Cardiac muscle cell (in vitro differentiated cells and primary cell): ENCODE data around the gene TMEM171. TPM values are rescaled to one million over a fixed set of nuclear protein-coding genes. Genes with fewer than 3 reads are reported as not detected.

ENCODE experiments used
- DNase-seq, 2 donors: peaks; one replicate each; pipeline versions ENCODE4 v3.0.0 to v3.0.0-alpha.2; 2010 to 2017; ENCODE audit warnings: low read depth in 1 of 2, low spot score in 1 of 2
- H3K27ac ChIP-seq: fragments of 200-600 bp; sonication (generic); 2 replicates; pipeline ENCODE4 v1.5.1; 2016
- H3K27me3 ChIP-seq: fragments of 200-600 bp; sonication (generic); 2 replicates; pipeline ENCODE4 v1.6.0; 2016; ENCODE audit warnings: control low read depth
- H3K36me3 ChIP-seq: fragments of 200-600 bp; sonication (generic); 2 replicates; pipeline ENCODE4 v1.5.1; 2016; ENCODE audit warnings: control low read depth
- H3K4me1 ChIP-seq: fragments of 200-600 bp; sonication (generic); 2 replicates; pipeline ENCODE4 v1.8.1; 2017; ENCODE audit warnings: low read depth, mild to moderate bottlenecking, mixed run types
- H3K4me3 ChIP-seq: fragments of 200-600 bp; sonication (generic); 2 replicates; pipeline ENCODE4 v1.5.1; 2016; ENCODE audit warnings: mild to moderate bottlenecking
- H3K9me3 ChIP-seq: fragments of 200-600 bp; sonication (generic); 2 replicates; pipeline ENCODE4 v1.5.1; 2017; ENCODE audit warnings: low read depth, mild to moderate bottlenecking, control low read depth
- polyA plus RNA-seq: library from polyadenylated mRNA; unstranded; fragments of >200 nt; fragmentation: Nextera tagmentation; extraction: Ambion mirVana; gene quantifications from 2 replicates; pipeline ENCODE4 v1.2.1, GENCODE V29; 2016
- total RNA-seq: library from RNA; depleted of rRNA; stranded (reverse); fragments of >200 nt; gene quantifications from 2 replicates; pipeline ENCODE4 v1.2.3, GENCODE V29; 2016
- TF ChIP-seq, protein P1 (sequence below): IDR thresholded peaks from 2 replicates; pipeline ENCODE4 v1.5.1; 2012; ENCODE audit warnings: low read depth, mild to moderate bottlenecking, low read length

TMEM171 gene
- total and polyA plus RNA-seq, 2 experiments from 2014 or later = not detected

DNA sequence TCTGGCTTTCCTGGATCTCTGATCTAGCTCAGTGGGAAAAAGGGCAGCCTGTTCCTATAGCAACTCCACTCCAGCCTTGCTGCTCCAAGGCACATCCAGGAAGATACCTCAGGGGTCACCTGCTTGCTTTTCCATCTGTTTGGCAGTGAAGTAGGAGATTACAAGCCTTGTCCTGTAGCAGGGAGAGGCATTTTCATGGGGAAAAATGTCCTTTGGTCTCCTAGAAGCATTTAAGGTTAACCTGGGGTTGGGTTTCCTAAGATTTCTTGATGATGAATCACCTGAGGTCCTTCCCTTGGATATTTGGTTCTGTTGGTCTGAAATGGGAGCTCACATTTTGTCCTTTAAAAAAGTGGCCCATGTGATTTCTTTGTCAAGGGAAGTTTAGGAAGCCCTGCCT is 51.1 kb downstream of the TMEM171 start:
- no peak for DNase-seq
- Histone ChIP-seq H3K36me3 (no peaks in the 10 kb centered on the region), H3K4me1 (no peaks in the 10 kb centered on the region), H3K4me3 (no peak overlapping the region), H3K27ac (no peak overlapping the region), H3K9me3 (no peaks in the 10 kb centered on the region), H3K27me3 (no peaks in the 10 kb centered on the region)
- TF ChIP-seq, protein P1, sequence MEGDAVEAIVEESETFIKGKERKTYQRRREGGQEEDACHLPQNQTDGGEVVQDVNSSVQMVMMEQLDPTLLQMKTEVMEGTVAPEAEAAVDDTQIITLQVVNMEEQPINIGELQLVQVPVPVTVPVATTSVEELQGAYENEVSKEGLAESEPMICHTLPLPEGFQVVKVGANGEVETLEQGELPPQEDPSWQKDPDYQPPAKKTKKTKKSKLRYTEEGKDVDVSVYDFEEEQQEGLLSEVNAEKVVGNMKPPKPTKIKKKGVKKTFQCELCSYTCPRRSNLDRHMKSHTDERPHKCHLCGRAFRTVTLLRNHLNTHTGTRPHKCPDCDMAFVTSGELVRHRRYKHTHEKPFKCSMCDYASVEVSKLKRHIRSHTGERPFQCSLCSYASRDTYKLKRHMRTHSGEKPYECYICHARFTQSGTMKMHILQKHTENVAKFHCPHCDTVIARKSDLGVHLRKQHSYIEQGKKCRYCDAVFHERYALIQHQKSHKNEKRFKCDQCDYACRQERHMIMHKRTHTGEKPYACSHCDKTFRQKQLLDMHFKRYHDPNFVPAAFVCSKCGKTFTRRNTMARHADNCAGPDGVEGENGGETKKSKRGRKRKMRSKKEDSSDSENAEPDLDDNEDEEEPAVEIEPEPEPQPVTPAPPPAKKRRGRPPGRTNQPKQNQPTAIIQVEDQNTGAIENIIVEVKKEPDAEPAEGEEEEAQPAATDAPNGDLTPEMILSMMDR = no peak

DNA sequence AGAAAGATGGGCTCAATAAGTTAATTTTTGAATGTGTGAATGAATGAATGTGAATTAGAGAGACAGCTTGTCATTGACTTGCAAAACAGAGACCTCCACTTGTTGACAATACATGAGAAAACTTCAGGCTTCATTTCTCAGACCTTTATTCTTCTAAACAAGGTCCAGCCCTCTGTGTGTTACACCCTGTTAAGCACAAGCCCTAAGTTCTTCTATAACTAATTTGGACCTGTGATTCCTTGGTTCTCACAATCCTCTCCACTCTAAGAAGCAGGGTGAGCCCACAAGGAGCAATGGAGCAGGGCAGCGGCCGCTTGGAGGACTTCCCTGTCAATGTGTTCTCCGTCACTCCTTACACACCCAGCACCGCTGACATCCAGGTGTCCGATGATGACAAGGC is 52.6 kb downstream of the TMEM171 start, which contains the start of gene TMEM174:
Gene TMEM174, plus strand, starts transcription at position 243 of the 400 bp plus-strand sequence. Its CDS starts 51 bp downstream, at position 294.
- Histone ChIP-seq H3K27ac (no peak within 1 kb of the TSS), H3K4me1 (no peaks in the 10 kb centered on the region), H3K36me3 (no peaks in the 10 kb centered on the region), H3K9me3 (no peaks in the 10 kb centered on the region), H3K4me3 (no peak within 1 kb of the TSS), H3K27me3 (no peaks in the 10 kb centered on the region)
- TF ChIP-seq, protein P1 = no peak
- no peak for DNase-seq

DNA sequence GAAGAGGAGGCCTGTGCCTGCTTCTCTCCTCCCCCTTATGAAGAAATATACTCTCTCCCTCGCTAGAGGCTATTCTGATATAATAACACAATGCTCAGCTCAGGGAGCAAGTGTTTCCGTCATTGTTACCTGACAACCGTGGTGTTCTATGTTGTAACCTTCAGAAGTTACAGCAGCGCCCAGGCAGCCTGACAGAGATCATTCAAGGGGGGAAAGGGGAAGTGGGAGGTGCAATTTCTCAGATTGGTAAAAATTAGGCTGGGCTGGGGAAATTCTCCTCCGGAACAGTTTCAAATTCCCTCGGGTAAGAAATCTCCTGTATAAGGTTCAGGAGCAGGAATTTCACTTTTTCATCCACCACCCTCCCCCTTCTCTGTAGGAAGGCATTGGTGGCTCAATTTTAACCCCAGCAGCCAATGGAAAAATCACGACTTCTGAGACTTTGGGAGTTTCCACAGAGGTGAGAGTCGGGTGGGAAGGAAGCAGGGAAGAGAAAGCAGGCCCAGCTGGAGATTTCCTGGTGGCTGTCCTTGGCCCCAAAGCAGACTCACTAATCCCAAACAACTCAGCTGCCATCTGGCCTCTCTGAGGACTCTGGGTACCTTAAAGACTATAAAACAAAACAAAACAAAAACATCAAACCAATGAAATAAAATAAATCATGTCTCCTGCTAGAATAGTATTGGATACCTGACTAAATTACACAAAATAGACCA is 53.9 kb downstream of the TMEM171 start:
- no peak for DNase-seq
- no peaks in the 10 kb centered on the region for H3K27me3 ChIP-seq
- H3K36me3 ChIP-seq = no peaks in the 10 kb centered on the region
- TF ChIP-seq, protein P1 = no peak
- no peak overlapping the region for H3K27ac ChIP-seq
- H3K4me3 ChIP-seq = no peak overlapping the region
- no peaks in the 10 kb centered on the region for H3K4me1 ChIP-seq
- H3K9me3 ChIP-seq = no peaks in the 10 kb centered on the region

DNA sequence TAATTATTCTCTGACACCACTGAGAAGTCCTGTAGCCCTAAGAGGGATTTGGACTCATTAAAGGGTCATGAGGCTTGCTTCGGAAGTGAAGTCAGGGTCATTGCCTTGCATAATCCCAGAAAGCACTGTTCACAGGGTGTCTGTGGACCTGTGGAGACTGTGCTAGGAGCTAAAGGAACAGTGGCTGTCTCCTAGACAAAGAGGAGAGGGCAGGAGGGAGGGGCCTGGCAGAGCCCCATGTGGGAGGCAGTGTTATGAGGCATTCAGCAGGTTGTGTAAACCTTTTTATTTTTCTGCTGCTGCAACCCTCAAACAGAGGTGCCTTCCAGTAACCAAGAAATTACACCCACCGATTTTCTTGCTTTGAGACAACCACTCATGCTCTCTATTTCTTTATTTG is 55.9 kb downstream of the TMEM171 start:
- Histone ChIP-seq H3K27me3 (no peaks in the 10 kb centered on the region), H3K4me3 (no peak overlapping the region), H3K4me1 (peaks cover 6% of the 10 kb centered on the region), H3K36me3 (no peaks in the 10 kb centered on the region), H3K9me3 (no peaks in the 10 kb centered on the region), H3K27ac (no peak overlapping the region)
- TF ChIP-seq, protein P1 = no peak
- no peak for DNase-seq

DNA sequence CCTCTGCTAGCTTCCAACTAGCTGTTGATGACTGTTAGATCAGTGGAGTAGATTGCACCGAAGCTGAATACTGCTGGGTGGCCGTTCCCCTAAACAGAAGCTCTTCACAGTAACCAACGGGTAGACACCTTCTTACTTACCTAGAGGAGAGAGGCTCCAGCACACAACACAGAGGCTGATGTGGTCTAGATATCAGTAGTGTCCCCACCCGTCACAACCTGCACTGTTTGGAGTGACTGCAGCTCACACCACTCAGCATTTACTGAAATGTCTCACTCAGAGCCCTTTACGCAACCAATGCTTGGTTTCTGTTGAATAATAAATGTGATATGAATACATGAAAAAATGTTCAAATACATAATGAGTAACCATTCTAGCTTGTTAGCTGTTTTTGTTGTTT is 57.9 kb downstream of the TMEM171 start:
- no peak overlapping the region for H3K4me3 ChIP-seq
- peaks cover 6% of the 10 kb centered on the region for H3K4me1 ChIP-seq
- no peak overlapping the region for H3K27ac ChIP-seq
- TF ChIP-seq, protein P1 = no peak
- no peaks in the 10 kb centered on the region for H3K27me3 ChIP-seq
- H3K9me3 ChIP-seq = no peaks in the 10 kb centered on the region
- H3K36me3 ChIP-seq = no peaks in the 10 kb centered on the region
- DNase-seq = no peak
